ENCODE results near the gene PKDCC. TPM values are rescaled to one million over a fixed set of nuclear protein-coding genes. Genes with fewer than 3 reads are reported as not detected.
A peak's percentile ranks its signal among the peaks of the same experiment; 100 is the strongest.

Gene PKDCC
- total and polyA plus RNA-seq, 4 donors = 73.6 to 131 (median 103) TPM

- 87 to 89% methylated on average over 13 of the region's 13 CpGs for WGBS, 2 donors
- H3K36me3 ChIP-seq (ENCODE audit: control insufficient read depth in 4 of 4, insufficient read depth in 4 of 4, low read length in 4 of 4) = peaks cover 0 to 38% (median 15%) of the 10 kb centered on the region in 4 donors
- ATAC-seq (ENCODE audit: insufficient read depth, low FRiP score) (no peak), DNase-seq (no peak)
- no peak overlapping the region for H3K4me3 ChIP-seq
- no peak overlapping the region for H3K9ac ChIP-seq (ENCODE audit: insufficient read depth in 1 of 2, low read length in 2 of 2)
- peak overlapping the region in 1 of 2 donors; percentile 3 for H3K27ac ChIP-seq (ENCODE audit: low read depth in 1 of 2, low read length in 1 of 2)
- no peaks in the 10 kb centered on the region for H3K9me3 ChIP-seq (ENCODE audit: control insufficient read depth in 4 of 4, insufficient read depth in 3 of 4, low read length in 3 of 4)
- no peaks in the 10 kb centered on the region for H3K27me3 ChIP-seq (ENCODE audit: control insufficient read depth in 3 of 3, insufficient read depth in 3 of 3, low read length in 2 of 3)
- peaks cover 5 to 37% (median 11%) of the 10 kb centered on the region in 5 donors for H3K4me1 ChIP-seq (ENCODE audit: control insufficient read depth in 5 of 5, insufficient read depth in 5 of 5, low read length in 5 of 5)
- TF ChIP-seq CTCF (IDR thresholded peaks at IDR 0.05; ENCODE audit: control extremely low read depth, extremely low read depth) = no peak
Observed at GRCh38 chr2:42059261-42059898, 11.6 kb downstream of the PKDCC start.

GRCh38 chr2:42060028-42060427, 12.2 kb downstream of the PKDCC start:
- DNase-seq (no peak), ATAC-seq (ENCODE audit: insufficient read depth, low FRiP score) (no peak)
- WGBS, 2 donors = 58 to 71% methylated on average over 8 of the region's 8 CpGs
- no peak for TF ChIP-seq CTCF (IDR thresholded peaks at IDR 0.05; ENCODE audit: control extremely low read depth, extremely low read depth)
- H3K9me3 ChIP-seq (ENCODE audit: control insufficient read depth in 4 of 4, insufficient read depth in 3 of 4, low read length in 3 of 4) = no peaks in the 10 kb centered on the region
- H3K27ac ChIP-seq (ENCODE audit: low read depth in 1 of 2, low read length in 1 of 2) = peak overlapping the region in 1 of 2 donors; percentile 54
- peaks cover 0 to 33% (median 13%) of the 10 kb centered on the region in 4 donors for H3K36me3 ChIP-seq (ENCODE audit: control insufficient read depth in 4 of 4, insufficient read depth in 4 of 4, low read length in 4 of 4)
- H3K4me1 ChIP-seq (ENCODE audit: control insufficient read depth in 5 of 5, insufficient read depth in 5 of 5, low read length in 5 of 5) = peaks cover 5 to 39% (median 16%) of the 10 kb centered on the region in 5 donors
- no peaks in the 10 kb centered on the region for H3K27me3 ChIP-seq (ENCODE audit: control insufficient read depth in 3 of 3, insufficient read depth in 3 of 3, low read length in 2 of 3)
- no peak overlapping the region for H3K4me3 ChIP-seq
- H3K9ac ChIP-seq (ENCODE audit: insufficient read depth in 1 of 2, low read length in 2 of 2) = no peak overlapping the region

GRCh38 chr2:42060718-42061619, 13.1 kb downstream of the PKDCC start:
- Histone ChIP-seq H3K9ac (ENCODE audit: insufficient read depth in 1 of 2, low read length in 2 of 2) (no peak overlapping the region), H3K27ac (ENCODE audit: low read depth in 1 of 2, low read length in 1 of 2) (peak overlapping the region in 1 of 2 donors; percentile 48), H3K4me3 (no peak overlapping the region), H3K36me3 (ENCODE audit: control insufficient read depth in 4 of 4, insufficient read depth in 4 of 4, low read length in 4 of 4) (peaks cover 0 to 24% (median 11%) of the 10 kb centered on the region in 4 donors), H3K9me3 (ENCODE audit: control insufficient read depth in 4 of 4, insufficient read depth in 3 of 4, low read length in 3 of 4) (no peaks in the 10 kb centered on the region), H3K4me1 (ENCODE audit: control insufficient read depth in 5 of 5, insufficient read depth in 5 of 5, low read length in 5 of 5) (peaks cover 5 to 39% (median 17%) of the 10 kb centered on the region in 5 donors), H3K27me3 (ENCODE audit: control insufficient read depth in 3 of 3, insufficient read depth in 3 of 3, low read length in 2 of 3) (no peaks in the 10 kb centered on the region)
- ATAC-seq (ENCODE audit: insufficient read depth, low FRiP score) (peak; percentile 25), DNase-seq (peak; percentile 35 to 69 (median 47))
- WGBS, 2 donors = 67 to 69% methylated on average over 14 of the region's 14 CpGs
- no peak for TF ChIP-seq CTCF (IDR thresholded peaks at IDR 0.05; ENCODE audit: control extremely low read depth, extremely low read depth)
